ENCODE results near the gene WWTR1.

Gene WWTR1

GRCh38 chr3:149589332-149589731 lies 68.5 kb downstream of the WWTR1 start:
- peak; percentile 44 for DNase-seq

- DNase-seq: no peak
These were observed 68.9 kb downstream of the WWTR1 start for GRCh38 chr3:149588909-149589308.

- no peak for DNase-seq
These were observed 70.4 kb downstream of the WWTR1 start for GRCh38 chr3:149587383-149587782.

- DNase-seq: no peak
These were observed 71.0 kb downstream of the WWTR1 start for GRCh38 chr3:149586871-149587270.

- DNase-seq: no peak
These were observed 72.5 kb downstream of the WWTR1 start for GRCh38 chr3:149585401-149585726.

- DNase-seq: no peak
These were observed 73.7 kb downstream of the WWTR1 start for GRCh38 chr3:149583921-149584635.

- DNase-seq: no peak
These were observed 75.4 kb downstream of the WWTR1 start for GRCh38 chr3:149582395-149582794.

- DNase-seq: no peak
These were observed 76.0 kb downstream of the WWTR1 start for GRCh38 chr3:149581681-149582370.

- no peak for DNase-seq
These were observed 76.6 kb downstream of the WWTR1 start for GRCh38 chr3:149581248-149581647.

GRCh38 chr3:149579838-149580542 lies 77.8 kb downstream of the WWTR1 start:
- DNase-seq: no peak

- DNase-seq: no peak
These were observed 78.7 kb downstream of the WWTR1 start for GRCh38 chr3:149579161-149579560.

- no peak for DNase-seq
These were observed 80.0 kb downstream of the WWTR1 start for GRCh38 chr3:149577801-149578200.

GRCh38 chr3:149575961-149576564 lies 81.8 kb downstream of the WWTR1 start:
- peak; percentile 3 for DNase-seq

GRCh38 chr3:149575213-149575960 lies 82.4 kb downstream of the WWTR1 start:
- no peak for DNase-seq

GRCh38 chr3:149572796-149573414 lies 84.9 kb downstream of the WWTR1 start:
- no peak for DNase-seq

GRCh38 chr3:149571381-149571780 lies 86.4 kb downstream of the WWTR1 start:
- no peak for DNase-seq

GRCh38 chr3:149570016-149570415 lies 87.8 kb downstream of the WWTR1 start:
- no peak for DNase-seq

GRCh38 chr3:149567381-149567780 lies 90.4 kb downstream of the WWTR1 start:
- DNase-seq: no peak

- DNase-seq: no peak
These were observed 91.4 kb downstream of the WWTR1 start for GRCh38 chr3:149566292-149566975.

GRCh38 chr3:149564079-149564478 lies 93.7 kb downstream of the WWTR1 start:
- no peak for DNase-seq

- DNase-seq: no peak
These were observed 94.7 kb downstream of the WWTR1 start for GRCh38 chr3:149563114-149563513.

GRCh38 chr3:149560617-149561016 lies 97.2 kb downstream of the WWTR1 start:
- no peak for DNase-seq

Data from MV-4-11 (cell line).